GM23338 (cell line): ENCODE data around the gene ATP12A. TPM values are rescaled to one million over a fixed set of nuclear protein-coding genes. Genes with fewer than 3 reads are reported as not detected.

Experiments used
- ATAC-seq: fragments of 200-7000 bp; cut with Tn5 transposase; 3 replicates; pipeline ENCODE4 v1.9.1; 2020
- DNase-seq: peaks from one replicate; pipeline ENCODE4 v3.0.0-alpha.2; 2015; ENCODE audit warnings: low spot score
- H2AFZ ChIP-seq: fragments of 200-600 bp; sonication (generic); 2 replicates; pipeline ENCODE4 v1.8.0; 2016; ENCODE audit warnings: antibody characterized with exemption, mild to moderate bottlenecking, moderate library complexity
- H3F3A ChIP-seq: fragments of 200-600 bp; sonication (generic); replicated peaks from 2 replicates; pipeline ENCODE4 v1.8.0; 2017; ENCODE audit warnings: antibody characterized with exemption, mixed run types, low read depth
- H3K27ac ChIP-seq: fragments of 200-600 bp; sonication (generic); 2 replicates; pipeline ENCODE4 v1.6.1; 2016; ENCODE audit warnings: low read depth
- H3K27me3 ChIP-seq: fragments of 200-600 bp; sonication (generic); 2 replicates; pipeline ENCODE4 v1.8.0; 2016; ENCODE audit warnings: mild to moderate bottlenecking, mixed run types, moderate library complexity; ENCODE audit not compliant: insufficient read depth
- H3K36me3 ChIP-seq: fragments of 200-600 bp; sonication (generic); 2 replicates; pipeline ENCODE4 v1.8.0; 2016; ENCODE audit warnings: mild to moderate bottlenecking; ENCODE audit not compliant: insufficient read depth
- H3K4me1 ChIP-seq: fragments of 200-600 bp; sonication (generic); 2 replicates; pipeline ENCODE4 v1.8.0; 2016; ENCODE audit warnings: mild to moderate bottlenecking, moderate library complexity; ENCODE audit not compliant: insufficient read depth
- H3K4me2 ChIP-seq: fragments of 200-600 bp; sonication (generic); 2 replicates; pipeline ENCODE4 v1.7.1; 2017; ENCODE audit warnings: mixed run types
- H3K4me3 ChIP-seq: fragments of 200-600 bp; sonication (generic); 2 replicates; pipeline ENCODE4 v1.6.1; 2016; ENCODE audit warnings: mixed run types
- H3K79me2 ChIP-seq: fragments of 200-600 bp; sonication (generic); replicated peaks from 2 replicates; pipeline ENCODE4 v1.8.0; 2017; ENCODE audit warnings: mild to moderate bottlenecking; ENCODE audit not compliant: insufficient read depth
- H3K9me2 ChIP-seq: fragments of 200-600 bp; sonication (generic); 2 replicates; pipeline ENCODE4 v1.8.0; 2017; ENCODE audit not compliant: insufficient read depth
- H4K20me1 ChIP-seq: fragments of 200-600 bp; sonication (generic); replicated peaks from 2 replicates; pipeline ENCODE4 v1.8.0; 2017; ENCODE audit warnings: mild to moderate bottlenecking; ENCODE audit not compliant: insufficient read depth
- H3K27ac Mint-ChIP-seq: 2 replicates; pipeline ENCODE4 v1.8.0; 2020; ENCODE audit warnings: inconsistent platforms, mild to moderate bottlenecking, moderate library complexity, mixed read lengths
- H3K27me3 Mint-ChIP-seq: 3 replicates; pipeline ENCODE4 v1.8.0; 2022; ENCODE audit warnings: low read depth, mild to moderate bottlenecking, moderate library complexity, mixed read lengths, inconsistent platforms; ENCODE audit not compliant: insufficient read depth, poor library complexity
- H3K36me3 Mint-ChIP-seq: 3 replicates; pipeline ENCODE4 v1.8.0; 2021; ENCODE audit warnings: low read depth, mild to moderate bottlenecking, inconsistent platforms, moderate library complexity, mixed read lengths
- H3K4me1 Mint-ChIP-seq: 3 replicates; pipeline ENCODE4 v1.8.0; 2020; ENCODE audit warnings: mild to moderate bottlenecking, inconsistent platforms, mixed read lengths
- H3K4me3 Mint-ChIP-seq: 3 replicates; pipeline ENCODE4 v1.8.0; 2021; ENCODE audit warnings: moderate library complexity, mild to moderate bottlenecking, inconsistent platforms, mixed read lengths
- H3K9me3 Mint-ChIP-seq: 3 replicates; pipeline ENCODE4 v1.8.0; 2020; ENCODE audit warnings: moderate library complexity, mild to moderate bottlenecking, inconsistent platforms, mixed read lengths
- CREB1 ChIP-seq: fragments of 250-450 bp; sonication (Bioruptor Pico); IDR thresholded peaks from 2 replicates; pipeline ENCODE4 v1.5.0; 2020; ENCODE audit warnings: low read depth, mild to moderate bottlenecking, moderate library complexity
- CTCF ChIP-seq, 2 experiments: fragments of 200-600 bp in 1 of 2; sonication (generic) in 1 of 2; conservative IDR thresholded peaks; 2 replicates each; pipeline versions ENCODE4 v1.5.1 to v1.6.1; 2016 to 2017; ENCODE audit warnings: antibody characterized with exemption in 2 of 2, low read depth in 2 of 2, mild to moderate bottlenecking in 2 of 2, moderate library complexity in 1 of 2
- ETS1 ChIP-seq: IDR thresholded peaks from 2 replicates; pipeline ENCODE4 v1.6.1; 2016; ENCODE audit warnings: antibody characterized with exemption
- EZH2 ChIP-seq: fragments of 200-600 bp; sonication (generic); IDR thresholded peaks from one replicate; pipeline ENCODE4 v1.8.0; 2017; ENCODE audit warnings: antibody characterized with exemption, mild to moderate bottlenecking, low read depth; ENCODE audit not compliant: unreplicated experiment
- EZH2phosphoT487 ChIP-seq: fragments of 200-600 bp; sonication (generic); IDR thresholded peaks from one replicate; pipeline ENCODE4 v1.8.1; 2018; ENCODE audit warnings: antibody characterized with exemption; ENCODE audit not compliant: unreplicated experiment
- JUNB ChIP-seq: IDR thresholded peaks from one replicate; pipeline ENCODE4 v1.6.1; 2016; ENCODE audit warnings: antibody characterized with exemption; ENCODE audit not compliant: unreplicated experiment
- NANOG ChIP-seq: IDR thresholded peaks from 2 replicates; pipeline ENCODE4 v1.6.1; 2016; ENCODE audit warnings: antibody characterized with exemption, borderline replicate concordance
- POLR2AphosphoS5 ChIP-seq: IDR thresholded peaks from 2 replicates; pipeline ENCODE4 v1.6.1; 2016; ENCODE audit warnings: antibody characterized with exemption, low read depth
- REST ChIP-seq: IDR thresholded peaks from one replicate; pipeline ENCODE4 v1.6.1; 2018; ENCODE audit warnings: antibody characterized with exemption; ENCODE audit not compliant: unreplicated experiment
- STAT1 ChIP-seq: IDR thresholded peaks from one replicate; pipeline ENCODE4 v1.6.1; 2016; ENCODE audit warnings: antibody characterized with exemption; ENCODE audit not compliant: unreplicated experiment
- ZNF114 ChIP-seq: fragments of 250-450 bp; sonication (Bioruptor Pico); IDR thresholded peaks from 2 replicates; pipeline ENCODE4 v1.5.0; 2020; ENCODE audit warnings: mild to moderate bottlenecking, moderate library complexity
- ZNF331 ChIP-seq: fragments of 250-450 bp; sonication (Bioruptor Pico); IDR thresholded peaks from 2 replicates; pipeline ENCODE4 v1.5.0; 2020; ENCODE audit warnings: low read depth, mild to moderate bottlenecking, moderate library complexity
- ZNF462 ChIP-seq: fragments of 250-450 bp; sonication (Bioruptor Pico); IDR thresholded peaks from 2 replicates; pipeline ENCODE4 v1.5.0; 2020; ENCODE audit warnings: mild to moderate bottlenecking, moderate library complexity
- polyA plus RNA-seq: library from polyadenylated mRNA; unstranded; fragments of >200 nt; fragmentation: Nextera tagmentation; extraction: Ambion mirVana; gene quantifications from 2 replicates; pipeline ENCODE4 v1.2.1, GENCODE V29; 2016
- total RNA-seq: library from RNA; depleted of rRNA; stranded (reverse); fragments of >200 nt; shearing (Covaris generic); gene quantifications from 2 replicates; pipeline ENCODE4 v1.2.3, GENCODE V29; 2014

Gene ATP12A
- total and polyA plus RNA-seq, 2 experiments from 2014 or later, result 0.40 to 1.0 TPM

GRCh38 chr13:24664726-24665409 is 15.3 kb upstream of the ATP12A start:
- ATAC-seq, result no peak

More at GRCh38 chr13:24664726-24665409, 15.3 kb upstream of the ATP12A start:
- Histone ChIP-seq H4K20me1 (no peaks in the 10 kb centered on the region), H3K36me3 (no peaks in the 10 kb centered on the region), H2AFZ (no peak overlapping the region), H3K4me1 (no peaks in the 10 kb centered on the region), H3K79me2 (no peaks in the 10 kb centered on the region), H3K4me3 (no peak overlapping the region), H3K27me3 (no peaks in the 10 kb centered on the region), H3F3A (no peaks in the 10 kb centered on the region), H3K4me2 (no peak overlapping the region), H3K27ac (no peak overlapping the region), H3K9me2 (no peaks in the 10 kb centered on the region)
- Mint-ChIP-seq H3K4me1 (no peaks in the 10 kb centered on the region), H3K27ac (no peak overlapping the region), H3K27me3 (peaks cover 6% of the 10 kb centered on the region), H3K4me3 (no peak overlapping the region), H3K9me3 (no peaks in the 10 kb centered on the region), H3K36me3 (no peaks in the 10 kb centered on the region)
- DNase-seq, result no peak
- TF ChIP-seq ETS1 (no peak), JUNB (no peak), REST (no peak), EZH2 (no peak), POLR2AphosphoS5 (no peak), STAT1 (no peak), ZNF114 (CRISPR knock-in tag) (no peak), ZNF331 (no peak), CTCF (conservative IDR thresholded peaks at IDR 0.05; ENCODE audit: low read depth in 2 of 2) (no peak), NANOG (no peak), CREB1 (CRISPR knock-in tag) (no peak), EZH2phosphoT487 (no peak), ZNF462 (CRISPR knock-in tag) (no peak)
